Endothelial cell of umbilical vein (primary cell): ENCODE data around the gene RPP25L. TPM values are rescaled to one million over a fixed set of nuclear protein-coding genes. Genes with fewer than 3 reads are reported as not detected.

Experiments
- BruUV-seq: library from RNA; stranded (reverse); fragments of 400-500 nt; replicated peaks from 2 replicates; lab custom pipeline; 2021; lab: Mats Ljungman, UMichigan
- CTCF ChIA-PET: fragments of 300-600, 350-600 bp; sonication (Branson Sonifier 250); formaldehyde crosslinking; loops from one replicate; lab custom pipeline; 2021; ENCODE audit warnings: antibody characterized with exemption, inconsistent platforms; lab: Charles Lee
- POLR2A ChIA-PET: fragments of 300-600, 350-600 bp; sonication (Branson Sonifier 250); formaldehyde crosslinking; loops from one replicate; lab custom pipeline; 2021; ENCODE audit warnings: antibody characterized with exemption, inconsistent platforms; lab: Charles Lee
- DNase-seq: peaks from one replicate; pipeline ENCODE4 v3.0.0-alpha.2; 2011; ENCODE audit warnings: low read depth, low spot score
- FAIRE-seq: peaks from 2 replicates; lab custom pipeline; 2011; peaks lifted over from hg19 to GRCh38; lab: Jason Lieb, UNC
- H2AFZ ChIP-seq: 2 replicates; pipeline ENCODE4 v1.6.0; 2012; ENCODE audit warnings: low read depth, low read length, control low read depth, inconsistent platforms
- H3K27ac ChIP-seq: 2 replicates; pipeline ENCODE4 v1.5.1; 2011; ENCODE audit warnings: low read depth, mild to moderate bottlenecking, control low read depth, low read length, moderate library complexity; ENCODE audit not compliant: insufficient read depth
- H3K27me3 ChIP-seq, 2 experiments: 2 replicates each; pipeline versions ENCODE4 v1.6.0 to v1.6.1; 2011; ENCODE audit warnings: low read length in 2 of 2, mixed read lengths in 1 of 2; ENCODE audit not compliant: control insufficient read depth in 2 of 2, insufficient read depth in 2 of 2
- H3K36me3 ChIP-seq, 2 experiments: 2 replicates in 1 of 2; 3 replicates in 1 of 2; pipeline ENCODE4 v1.5.1; 2011; ENCODE audit warnings: low read length in 2 of 2, mild to moderate bottlenecking in 1 of 2, moderate library complexity in 1 of 2; ENCODE audit not compliant: control insufficient read depth in 2 of 2, insufficient read depth in 2 of 2; ENCODE audit errors: extremely low read depth in 1 of 2
- H3K4me1 ChIP-seq: 3 replicates; pipeline ENCODE4 v1.5.1; 2011; ENCODE audit warnings: mild to moderate bottlenecking, low read length; ENCODE audit not compliant: control insufficient read depth, insufficient read depth; ENCODE audit errors: extremely low read depth
- H3K4me2 ChIP-seq: 2 replicates; pipeline ENCODE4 v1.6.1; 2011; ENCODE audit warnings: low read length, control low read depth, mixed read lengths; ENCODE audit not compliant: insufficient read depth
- H3K4me3 ChIP-seq, 3 experiments: fragments of 200-600 bp in 1 of 3; sonication (generic), shearing (Covaris generic) in 1 of 3; replicated peaks in 1 of 3; 2 replicates each; pipeline ENCODE4 v1.5.1; 2011 to 2016; ENCODE audit warnings: control low read depth in 3 of 3, low read length in 3 of 3, mild to moderate bottlenecking in 2 of 3, inconsistent platforms in 1 of 3, low read depth in 1 of 3, moderate library complexity in 1 of 3; ENCODE audit not compliant: insufficient read depth in 1 of 3
- H3K79me2 ChIP-seq: 2 replicates; pipeline ENCODE4 v1.6.0; 2012; ENCODE audit warnings: low read length, inconsistent platforms; ENCODE audit not compliant: control insufficient read depth, insufficient read depth
- H3K9ac ChIP-seq: replicated peaks from 2 replicates; pipeline ENCODE3; 2011; ENCODE audit warnings: low read length, control low read depth; ENCODE audit not compliant: insufficient read depth; ENCODE audit errors: extremely low read depth
- H3K9me1 ChIP-seq: replicated peaks from 3 replicates; pipeline ENCODE4 v1.6.0; 2011; ENCODE audit warnings: mild to moderate bottlenecking, low read length; ENCODE audit not compliant: control insufficient read depth, insufficient read depth; ENCODE audit errors: extremely low read depth
- H3K9me3 ChIP-seq: replicated peaks from 2 replicates; pipeline ENCODE4 v1.5.1; 2012; ENCODE audit warnings: low read length, inconsistent platforms; ENCODE audit not compliant: control insufficient read depth, insufficient read depth
- H4K20me1 ChIP-seq: replicated peaks from 2 replicates; pipeline ENCODE3; 2011; ENCODE audit warnings: mild to moderate bottlenecking, low read length; ENCODE audit not compliant: control insufficient read depth, insufficient read depth; ENCODE audit errors: extremely low read depth
- EZH2 ChIP-seq: IDR thresholded peaks from 2 replicates; pipeline ENCODE4 v1.6.1; 2012; ENCODE audit warnings: borderline replicate concordance, low read depth, mild to moderate bottlenecking, moderate library complexity, low read length, inconsistent platforms; ENCODE audit not compliant: severe bottlenecking
- FOS ChIP-seq: IDR thresholded peaks from 2 replicates; pipeline ENCODE4 v1.6.1; 2011; ENCODE audit warnings: mild to moderate bottlenecking, low read length, moderate library complexity, borderline replicate concordance; ENCODE audit not compliant: insufficient read depth
- GATA2 ChIP-seq: IDR thresholded peaks from 2 replicates; pipeline ENCODE4 v1.7.0; 2011; ENCODE audit warnings: low read depth, mild to moderate bottlenecking, moderate library complexity, mixed read lengths, low read length; ENCODE audit not compliant: insufficient read length, insufficient read depth
- JUN ChIP-seq: IDR thresholded peaks from 2 replicates; pipeline ENCODE4 v1.6.1; 2011; ENCODE audit warnings: borderline replicate concordance, low read depth; ENCODE audit not compliant: insufficient read length, insufficient read depth
- MYC ChIP-seq: IDR thresholded peaks from one replicate; pipeline ENCODE4 v1.6.1; 2011; ENCODE audit warnings: mild to moderate bottlenecking, low read depth, low read length
- POLR2A ChIP-seq: IDR thresholded peaks from 2 replicates; pipeline ENCODE4 v1.6.1; 2012; ENCODE audit warnings: low read depth, mild to moderate bottlenecking, control low read depth, low read length
- POLR2AphosphoS5 ChIP-seq: IDR thresholded peaks from 2 replicates; pipeline ENCODE4 v1.6.1; 2012; ENCODE audit warnings: low read depth, mild to moderate bottlenecking, control low read depth, low read length, moderate library complexity; ENCODE audit not compliant: insufficient read depth
- dilution Hi-C: fragments of 300-500 bp; cut with MboI; formaldehyde crosslinking; loops from one replicate; pipeline ENCODE4 v1.15.0; 2019; ENCODE audit warnings: low sequenced_read_pairs; ENCODE audit not compliant: extremely low pct_ligation_motif_present
- intact Hi-C: fragments of 100-400 bp; cut with micrococcal nuclease; formaldehyde crosslinking; loops from one replicate; pipeline ENCODE4 v1.10.0; 2022
- polyA plus RNA-seq, 4 experiments: library from polyadenylated mRNA; depleted of rRNA in 3 of 4; stranded (reverse) in 3 of 4; unstranded in 1 of 4; fragments of >200 nt; gene quantifications; 2 replicates each; pipeline versions ENCODE4 v1.2.1 to v1.2.3, GENCODE V29; 2011 to 2012; ENCODE audit warnings: missing spikeins in 1 of 4
- total RNA-seq: library from RNA; stranded (reverse); gene quantifications from 2 replicates; pipeline ENCODE4 v1.2.3, GENCODE V29; 2021
- TF ChIP-seq, protein P1 (sequence below), 2 donors: IDR thresholded peaks; 1 replicate in 1 of 2; 2 replicates in 1 of 2; pipeline ENCODE4 v1.5.1; 2011; ENCODE audit warnings: low read length in 2 of 2, mild to moderate bottlenecking in 2 of 2, moderate library complexity in 2 of 2, control low read depth in 1 of 2, inconsistent platforms in 1 of 2, low read depth in 1 of 2; ENCODE audit not compliant: insufficient read depth in 1 of 2; ENCODE audit errors: extremely low read depth in 1 of 2
- TF ChIP-seq, protein P2 (sequence below): IDR thresholded peaks from 2 replicates; pipeline ENCODE4 v1.6.1; 2011; ENCODE audit not compliant: insufficient read depth, insufficient read length

RPP25L gene
- total and polyA plus RNA-seq, 2 donors (not counting 3 experiments of a cell fraction or from before 2014, with no cell fraction given) = 15.7 to 41.0 TPM

DNA sequence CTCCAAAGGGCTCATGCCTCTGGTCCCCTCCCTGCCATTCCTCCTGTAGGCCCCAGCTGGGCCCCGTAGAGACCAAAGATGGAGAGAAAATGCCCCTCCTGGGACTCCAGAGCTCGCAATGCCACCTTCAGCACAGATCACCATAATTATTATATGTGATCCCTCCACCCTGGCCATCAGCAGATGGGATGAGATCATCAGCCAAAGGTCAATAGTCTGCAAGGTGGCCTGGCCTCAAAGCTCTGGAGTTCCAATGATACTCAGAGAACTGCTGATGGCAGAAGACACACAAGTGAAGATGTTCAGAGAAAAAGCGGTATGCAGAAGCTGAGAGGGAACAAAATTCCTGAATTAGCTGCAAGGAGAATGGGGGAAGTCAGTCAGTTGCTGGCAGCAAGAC lies 5.0 kb downstream of the RPP25L start:
- POLR2A ChIA-PET = no interaction called here
- BruUV-seq = no TSS peak
- dilution Hi-C loops = no loop called here

More for the DNA sequence above, 5.0 kb downstream of the RPP25L start:
- Histone ChIP-seq H3K79me2 (peaks cover 2% of the 10 kb centered on the region), H4K20me1 (no peaks in the 10 kb centered on the region), H3K4me3 (no peak overlapping the region), H3K4me2 (no peak overlapping the region), H3K9ac (no peak overlapping the region), H2AFZ (no peak overlapping the region), H3K4me1 (peaks cover 6% of the 10 kb centered on the region), H3K27ac (no peak overlapping the region), H3K9me1 (no peaks in the 10 kb centered on the region), H3K36me3 (no peaks in the 10 kb centered on the region), H3K9me3 (no peaks in the 10 kb centered on the region), H3K27me3 (peaks cover 0 to 10% of the 10 kb centered on the region in 2 experiments)
- CTCF ChIA-PET = interaction anchor here (3.6 to 5.8 kb wide), 5 partner anchors 14 to 203 kb away, joined by 28 to 104 read pairs (median 65); no protein-coding TSS in a partner anchor
- DNase-seq (no peak), FAIRE-seq (no peak)
- TF ChIP-seq JUN (no peak), POLR2A (no peak), GATA2 (no peak), MYC (no peak), FOS (no peak), EZH2 (no peak), POLR2AphosphoS5 (no peak)
- TF ChIP-seq, protein P1, sequence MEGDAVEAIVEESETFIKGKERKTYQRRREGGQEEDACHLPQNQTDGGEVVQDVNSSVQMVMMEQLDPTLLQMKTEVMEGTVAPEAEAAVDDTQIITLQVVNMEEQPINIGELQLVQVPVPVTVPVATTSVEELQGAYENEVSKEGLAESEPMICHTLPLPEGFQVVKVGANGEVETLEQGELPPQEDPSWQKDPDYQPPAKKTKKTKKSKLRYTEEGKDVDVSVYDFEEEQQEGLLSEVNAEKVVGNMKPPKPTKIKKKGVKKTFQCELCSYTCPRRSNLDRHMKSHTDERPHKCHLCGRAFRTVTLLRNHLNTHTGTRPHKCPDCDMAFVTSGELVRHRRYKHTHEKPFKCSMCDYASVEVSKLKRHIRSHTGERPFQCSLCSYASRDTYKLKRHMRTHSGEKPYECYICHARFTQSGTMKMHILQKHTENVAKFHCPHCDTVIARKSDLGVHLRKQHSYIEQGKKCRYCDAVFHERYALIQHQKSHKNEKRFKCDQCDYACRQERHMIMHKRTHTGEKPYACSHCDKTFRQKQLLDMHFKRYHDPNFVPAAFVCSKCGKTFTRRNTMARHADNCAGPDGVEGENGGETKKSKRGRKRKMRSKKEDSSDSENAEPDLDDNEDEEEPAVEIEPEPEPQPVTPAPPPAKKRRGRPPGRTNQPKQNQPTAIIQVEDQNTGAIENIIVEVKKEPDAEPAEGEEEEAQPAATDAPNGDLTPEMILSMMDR (IDR thresholded peaks at IDR 0.05; ENCODE audit: extremely low read depth in 1 of 2, insufficient read depth in 1 of 2, low read depth in 1 of 2, low read length in 2 of 2) = no peak
- TF ChIP-seq, protein P2, sequence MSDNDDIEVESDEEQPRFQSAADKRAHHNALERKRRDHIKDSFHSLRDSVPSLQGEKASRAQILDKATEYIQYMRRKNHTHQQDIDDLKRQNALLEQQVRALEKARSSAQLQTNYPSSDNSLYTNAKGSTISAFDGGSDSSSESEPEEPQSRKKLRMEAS = no peak
- intact Hi-C loops = no loop called here
